ENCODE results near the gene HUNK.

DNA sequence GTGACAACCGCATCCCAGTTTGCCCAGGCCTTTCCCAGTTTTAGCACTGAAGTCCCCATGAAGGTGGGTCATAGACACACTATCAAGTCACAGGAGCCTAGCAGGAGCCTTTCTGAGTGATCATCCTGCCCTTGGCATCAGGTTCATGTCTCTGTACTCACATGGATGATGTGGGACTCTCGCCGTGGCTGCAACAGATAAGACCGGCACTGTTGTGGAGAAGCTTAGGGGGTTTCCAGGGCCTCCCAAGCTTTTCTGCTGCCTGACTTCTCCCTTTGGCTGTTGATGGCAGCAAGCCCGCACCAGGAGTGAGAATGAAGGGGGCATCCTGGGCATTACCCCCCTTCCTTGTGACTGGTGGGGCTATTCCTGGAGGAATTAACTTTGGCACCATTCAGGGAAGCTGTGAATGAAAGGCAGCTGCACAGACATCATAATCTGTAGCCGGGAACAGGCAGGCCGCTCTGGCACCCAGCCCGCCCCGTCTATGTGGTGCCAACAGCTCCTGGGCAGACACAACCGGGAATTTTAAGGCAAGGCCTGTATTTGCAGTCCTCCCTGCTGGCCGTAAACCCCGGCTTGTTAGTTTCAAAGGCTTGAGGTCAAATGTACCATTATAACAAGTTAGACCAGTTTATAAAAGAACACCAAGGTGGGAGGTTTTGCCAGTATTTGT lies 148.6 kb downstream of the HUNK start:
- TF ChIP-seq CTCF (IDR thresholded peaks at IDR 0.05; ENCODE audit: poor library complexity), result no peak
- no peak for TF ChIP-seq EZH2 (IDR thresholded peaks at IDR 0.05; ENCODE audit: borderline replicate concordance)
